Neuronal stem cell (in vitro differentiated cells): ENCODE data around the gene FAM20C.

ENCODE experiments used
- DNase-seq: peaks from one replicate; pipeline ENCODE4 v3.0.0-alpha.2; 2013; ENCODE audit warnings: low spot score
- H2AFZ ChIP-seq: one replicate; pipeline ENCODE4 v1.6.1; 2013; ENCODE audit warnings: mild to moderate bottlenecking, low read length, inconsistent platforms
- H2AK5ac ChIP-seq: 2 replicates; pipeline ENCODE4 v1.6.1; 2013; ENCODE audit warnings: low read depth, mild to moderate bottlenecking, inconsistent platforms, low read length, moderate library complexity, mixed read lengths
- H2BK120ac ChIP-seq: 2 replicates; pipeline ENCODE4 v1.6.1; 2013; ENCODE audit warnings: low read depth, mild to moderate bottlenecking, inconsistent platforms, low read length, moderate library complexity, mixed read lengths
- H2BK12ac ChIP-seq: one replicate; pipeline ENCODE4 v1.6.1; 2013; ENCODE audit warnings: low read length, inconsistent platforms
- H2BK15ac ChIP-seq: 2 replicates; pipeline ENCODE4 v1.6.1; 2013; ENCODE audit warnings: mild to moderate bottlenecking, low read length, inconsistent platforms, mixed read lengths
- H2BK5ac ChIP-seq: one replicate; pipeline ENCODE4 v1.6.1; 2013; ENCODE audit warnings: inconsistent platforms, mild to moderate bottlenecking, low read length, moderate library complexity
- H3K14ac ChIP-seq: one replicate; pipeline ENCODE4 v1.6.1; 2013; ENCODE audit warnings: low read length, inconsistent platforms
- H3K18ac ChIP-seq: 2 replicates; pipeline ENCODE4 v1.6.1; 2013; ENCODE audit warnings: low read length, inconsistent platforms
- H3K23ac ChIP-seq: 2 replicates; pipeline ENCODE4 v1.6.1; 2013; ENCODE audit warnings: low read depth, mild to moderate bottlenecking, mixed read lengths, low read length, inconsistent platforms; ENCODE audit not compliant: poor library complexity
- H3K27ac ChIP-seq: replicated peaks from 3 replicates; pipeline ENCODE4 v1.5.1; 2013; ENCODE audit warnings: low read length, inconsistent platforms
- H3K27me3 ChIP-seq, 3 experiments: 2 replicates each; pipeline ENCODE4 v1.6.1; 2013; ENCODE audit warnings: low read length in 3 of 3, mild to moderate bottlenecking in 2 of 3, inconsistent platforms in 1 of 3, low read depth in 1 of 3, mixed read lengths in 1 of 3, moderate library complexity in 1 of 3; ENCODE audit not compliant: control insufficient read depth in 3 of 3, insufficient read depth in 3 of 3
- H3K36me3 ChIP-seq, 2 donors: replicated peaks in 1 of 2; 2 replicates each; pipeline ENCODE4 v1.6.1; 2013; ENCODE audit warnings: low read length in 2 of 2; ENCODE audit not compliant: control insufficient read depth in 2 of 2, insufficient read depth in 2 of 2
- H3K4ac ChIP-seq: 2 replicates; pipeline ENCODE4 v1.6.1; 2013; ENCODE audit warnings: inconsistent platforms, mild to moderate bottlenecking, low read length, moderate library complexity
- H3K4me1 ChIP-seq, 2 donors: 1 replicate in 1 of 2; 2 replicates in 1 of 2; pipeline ENCODE4 v1.6.1; 2013; ENCODE audit warnings: low read length in 2 of 2, low read depth in 1 of 2; ENCODE audit not compliant: control insufficient read depth in 2 of 2, insufficient read depth in 1 of 2
- H3K4me2 ChIP-seq: one replicate; pipeline ENCODE4 v1.6.1; 2013; ENCODE audit warnings: mild to moderate bottlenecking, low read length, inconsistent platforms; ENCODE audit not compliant: insufficient read depth, poor library complexity, severe bottlenecking
- H3K4me3 ChIP-seq, 2 donors: 2 replicates each; pipeline ENCODE4 v1.5.1; 2013; ENCODE audit warnings: low read length in 2 of 2, mild to moderate bottlenecking in 2 of 2, inconsistent platforms in 1 of 2, moderate library complexity in 1 of 2
- H3K79me1 ChIP-seq: one replicate; pipeline ENCODE4 v1.6.1; 2013; ENCODE audit warnings: low read depth, mild to moderate bottlenecking, inconsistent platforms, low read length, moderate library complexity
- H3K9ac ChIP-seq: one replicate; pipeline ENCODE4 v1.6.1; 2013; ENCODE audit warnings: mild to moderate bottlenecking, low read depth, low read length, inconsistent platforms; ENCODE audit not compliant: poor library complexity
- H3K9me3 ChIP-seq, 2 donors: replicated peaks in 1 of 2; 2 replicates each; pipeline versions ENCODE3 to v1.6.1; 2013; ENCODE audit warnings: low read length in 2 of 2, mild to moderate bottlenecking in 2 of 2, inconsistent platforms in 1 of 2, low read depth in 1 of 2, mixed read lengths in 1 of 2, moderate library complexity in 1 of 2; ENCODE audit not compliant: control insufficient read depth in 2 of 2, insufficient read depth in 1 of 2
- H4K8ac ChIP-seq: one replicate; pipeline ENCODE4 v1.6.1; 2013; ENCODE audit warnings: low read depth, mild to moderate bottlenecking, inconsistent platforms, low read length, moderate library complexity
- H4K91ac ChIP-seq: one replicate; pipeline ENCODE4 v1.6.1; 2013; ENCODE audit warnings: low read length, low read depth, mild to moderate bottlenecking, inconsistent platforms; ENCODE audit not compliant: poor library complexity
- WGBS, 2 donors: extraction: QIAGEN DNeasy Blood & Tissue Kit; methylation state at CpG; one replicate each; pipeline ENCODE4 v1.1.7; 2013; ENCODE audit warnings: missing lambda C conversion rate in 2 of 2, mixed read lengths in 1 of 2; ENCODE audit not compliant: insufficient read length in 2 of 2, insufficient replicate concordance in 1 of 2; ENCODE audit errors: extremely low coverage in 2 of 2; 5-methylcytosine and 5-hydroxymethylcytosine counted together

The FAM20C gene

DNA sequence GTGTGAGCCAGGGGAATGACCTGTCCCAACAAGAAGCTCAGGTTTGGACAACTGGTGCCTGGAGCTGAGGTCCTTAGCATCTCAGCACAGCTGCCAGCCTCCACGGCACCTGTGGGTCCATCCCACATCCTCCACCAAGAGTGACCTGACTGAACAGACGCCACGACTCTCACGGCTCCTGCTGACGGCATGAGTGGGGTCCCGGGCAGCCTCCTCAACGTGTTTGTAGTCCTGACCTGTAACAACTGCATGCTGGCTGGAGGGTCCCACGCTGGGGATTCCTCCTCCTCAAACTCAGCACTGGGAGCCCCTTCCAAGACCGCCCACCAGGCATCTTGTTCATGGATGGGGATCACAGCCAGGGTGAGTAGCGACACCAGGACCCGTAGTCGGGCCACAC lies 36.2 kb downstream of the FAM20C start:
- no peak overlapping the region for H3K9ac ChIP-seq
- no peaks in the 10 kb centered on the region for H3K4me1 ChIP-seq
- H3K4ac ChIP-seq: no peak overlapping the region
- no peak overlapping the region for H3K4me2 ChIP-seq
- H3K36me3 ChIP-seq: no peaks in the 10 kb centered on the region
- H3K23ac ChIP-seq: no peak overlapping the region
- no peak overlapping the region for H3K27ac ChIP-seq
- H3K18ac ChIP-seq: peak overlapping the region; percentile 65
- peak overlapping the region; percentile 30 for H2BK12ac ChIP-seq
- no peak overlapping the region for H2AFZ ChIP-seq
- no peak overlapping the region for H2AK5ac ChIP-seq
- H3K27me3 ChIP-seq: no peaks in the 10 kb centered on the region
- H2BK120ac ChIP-seq: no peak overlapping the region
- H3K14ac ChIP-seq: no peak overlapping the region
- peak overlapping the region; percentile 37 for H2BK15ac ChIP-seq
- WGBS, 2 donors: no CpG with 5 or more reads among the region's 12 CpGs
- no peak overlapping the region for H3K4me3 ChIP-seq
- peaks cover 4% of the 10 kb centered on the region for H3K79me1 ChIP-seq
- H4K91ac ChIP-seq: no peak overlapping the region
- H2BK5ac ChIP-seq: no peak overlapping the region
- H4K8ac ChIP-seq: no peak overlapping the region
- no peaks in the 10 kb centered on the region for H3K9me3 ChIP-seq
- no peak for DNase-seq

DNA sequence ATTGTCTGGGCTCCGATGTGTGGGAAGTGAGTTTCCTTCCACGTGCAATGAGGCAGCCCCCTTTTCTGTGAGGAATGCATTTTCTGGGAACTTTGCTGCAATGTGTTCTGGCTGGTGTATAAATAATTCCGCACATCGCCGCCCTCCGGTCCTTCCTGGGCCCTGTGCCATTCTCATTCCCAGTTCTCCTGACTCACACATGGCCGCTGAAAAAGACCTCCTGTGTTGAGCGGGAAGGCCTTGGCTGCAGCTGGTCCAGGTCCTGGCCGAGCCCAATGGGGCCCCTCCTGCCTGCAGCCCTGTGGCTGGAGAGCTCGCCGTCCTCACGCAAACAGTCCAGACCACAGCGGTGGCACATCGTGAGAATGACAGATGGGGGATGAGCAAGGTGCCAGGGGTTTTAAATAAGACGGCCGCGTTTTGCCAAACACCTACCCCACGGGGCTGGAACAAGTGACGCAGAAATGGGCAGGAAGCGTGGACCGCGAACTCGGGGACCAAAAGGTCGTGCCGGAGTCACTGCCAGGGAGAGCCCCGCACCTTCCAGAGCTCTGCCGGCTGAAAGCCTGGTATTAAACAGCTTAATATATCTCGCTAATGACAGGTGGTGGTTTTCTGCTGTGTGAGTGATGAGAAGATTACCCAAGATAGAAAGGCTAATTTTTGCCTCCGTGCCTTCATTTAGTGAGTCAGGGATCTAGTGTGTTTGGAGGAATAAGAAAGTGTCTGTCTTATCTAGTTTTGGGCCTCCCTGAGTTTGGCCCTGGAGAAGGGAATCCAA lies 37.0 kb downstream of the FAM20C start:
- Histone ChIP-seq H3K14ac (peak overlapping the region; percentile 63), H3K9ac (no peak overlapping the region), H3K18ac (peak overlapping the region; percentile 64), H3K27me3 (no peaks in the 10 kb centered on the region), H3K4me3 (no peak overlapping the region), H4K8ac (no peak overlapping the region), H3K4me1 (peaks cover 0 to 2% of the 10 kb centered on the region in 2 donors), H3K27ac (no peak overlapping the region), H2AFZ (no peak overlapping the region), H2AK5ac (no peak overlapping the region), H3K79me1 (peaks cover 5% of the 10 kb centered on the region), H3K9me3 (no peaks in the 10 kb centered on the region), H3K23ac (peak overlapping the region; percentile 65), H2BK5ac (no peak overlapping the region), H4K91ac (no peak overlapping the region), H3K36me3 (no peaks in the 10 kb centered on the region), H3K4me2 (no peak overlapping the region), H2BK15ac (no peak overlapping the region), H2BK12ac (no peak overlapping the region), H2BK120ac (no peak overlapping the region), H3K4ac (peak overlapping the region; percentile 37)
- no peak for DNase-seq
- WGBS, 2 donors: no CpG with 5 or more reads among the region's 29 CpGs

DNA sequence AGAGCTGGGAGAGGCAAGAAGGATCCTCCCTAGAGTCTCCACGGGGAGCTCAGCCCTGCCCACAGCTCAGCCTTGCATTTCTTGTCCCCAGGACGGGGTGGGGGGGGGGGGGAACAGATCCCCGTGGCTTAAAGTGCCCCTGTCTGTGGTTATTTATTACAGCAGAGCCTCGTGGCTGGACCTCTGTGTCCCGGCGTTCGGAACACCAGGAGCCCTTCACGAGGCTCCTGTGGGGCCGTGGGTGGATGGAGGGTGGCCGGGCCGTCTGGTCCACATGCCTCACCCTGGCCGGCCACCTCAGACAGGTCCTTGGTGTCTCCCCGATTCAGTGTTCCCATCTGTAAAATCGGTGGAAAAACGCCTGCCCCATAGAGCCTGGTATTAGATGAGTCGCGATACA lies 37.9 kb downstream of the FAM20C start:
- Histone ChIP-seq H2BK15ac (no peak overlapping the region), H3K9me3 (no peaks in the 10 kb centered on the region)

DNA sequence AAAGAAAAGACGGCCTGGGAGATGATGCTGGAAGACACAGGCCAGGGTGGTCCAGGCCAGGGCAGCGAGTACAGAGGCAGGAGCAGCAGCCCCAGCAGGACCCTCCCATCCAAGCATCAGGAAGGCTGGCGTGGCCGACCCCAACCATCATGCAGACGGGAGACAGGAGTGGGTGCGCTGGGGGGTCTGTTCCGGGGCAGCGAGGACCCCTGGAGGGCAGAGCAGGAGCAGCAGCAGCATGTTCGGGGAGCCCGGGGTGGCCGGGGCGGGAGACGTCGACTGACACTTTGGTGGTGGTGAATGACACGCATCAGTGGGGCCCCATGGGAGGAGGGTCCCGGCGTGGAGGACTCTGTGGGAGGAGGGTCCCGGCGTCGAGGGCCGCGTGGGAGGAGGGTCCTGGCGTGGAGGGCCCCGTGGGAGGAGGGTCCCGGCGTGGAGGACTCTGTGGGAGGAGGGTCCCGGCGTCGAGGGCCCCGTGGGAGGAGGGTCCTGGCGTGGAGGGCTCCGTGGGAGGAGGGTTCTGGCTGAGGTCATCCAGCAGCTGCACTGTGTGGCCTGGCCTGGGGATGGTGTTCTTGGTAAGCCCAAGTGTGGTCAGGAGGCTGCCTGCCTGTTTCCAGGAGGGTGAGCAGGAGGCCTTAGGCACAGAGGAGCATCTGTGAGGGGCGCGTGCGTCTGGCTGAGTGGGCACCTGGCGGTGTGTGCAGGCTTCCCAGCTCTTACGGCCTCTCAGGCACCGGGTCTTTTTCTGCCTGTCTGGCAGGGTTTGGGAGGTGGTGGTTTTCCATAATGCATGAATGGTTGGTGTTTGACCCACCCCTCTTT lies 38.9 kb downstream of the FAM20C start:
- Histone ChIP-seq H2AFZ (no peak overlapping the region), H3K4me3 (no peak overlapping the region), H3K36me3 (no peaks in the 10 kb centered on the region), H3K4me2 (no peak overlapping the region), H3K27ac (no peak overlapping the region), H2BK120ac (peak overlapping the region; percentile 81), H3K14ac (peak overlapping the region; percentile 71), H2BK12ac (no peak overlapping the region), H4K8ac (no peak overlapping the region), H3K23ac (peak overlapping the region; percentile 45), H3K9me3 (no peaks in the 10 kb centered on the region), H4K91ac (no peak overlapping the region), H3K27me3 (no peaks in the 10 kb centered on the region), H2AK5ac (peak overlapping the region; percentile 70), H3K4ac (no peak overlapping the region), H2BK15ac (no peak overlapping the region), H3K18ac (peak overlapping the region; percentile 52), H3K79me1 (peaks cover 7% of the 10 kb centered on the region), H3K9ac (no peak overlapping the region), H2BK5ac (peak overlapping the region; percentile 5), H3K4me1 (peaks cover 0 to 2% of the 10 kb centered on the region in 2 donors)
- DNase-seq: no peak
- WGBS, 2 donors: no CpG with 5 or more reads among the region's 38 CpGs

More for the DNA sequence above, 37.9 kb downstream of the FAM20C start:
- H3K36me3 ChIP-seq: no peaks in the 10 kb centered on the region
- H4K8ac ChIP-seq: no peak overlapping the region
- H3K23ac ChIP-seq: no peak overlapping the region
- no peak overlapping the region for H2AK5ac ChIP-seq
- H3K27ac ChIP-seq: no peak overlapping the region
- no peak overlapping the region for H2BK5ac ChIP-seq
- no peak overlapping the region for H2BK120ac ChIP-seq
- no peak overlapping the region for H3K4ac ChIP-seq
- no peak overlapping the region for H4K91ac ChIP-seq
- H3K4me2 ChIP-seq: no peak overlapping the region
- H3K27me3 ChIP-seq: no peaks in the 10 kb centered on the region
- no peak overlapping the region for H2BK12ac ChIP-seq
- H3K14ac ChIP-seq: no peak overlapping the region
- no peak overlapping the region for H3K18ac ChIP-seq
- H3K4me3 ChIP-seq: no peak overlapping the region
- peaks cover 7% of the 10 kb centered on the region for H3K79me1 ChIP-seq
- H3K9ac ChIP-seq: no peak overlapping the region
- WGBS, 2 donors: no CpG with 5 or more reads among the region's 17 CpGs
- DNase-seq: no peak
- H2AFZ ChIP-seq: no peak overlapping the region
- peaks cover 0 to 2% of the 10 kb centered on the region in 2 donors for H3K4me1 ChIP-seq
